ENCODE results near the gene ATP5ME. TPM values are rescaled to one million over a fixed set of nuclear protein-coding genes. Genes with fewer than 3 reads are reported as not detected.

Gene ATP5ME
- total RNA-seq, 6 experiments from 2014 or later = 78.2 to 225 (median 162) TPM

GRCh38 chr4:704198-704891, 30.3 kb upstream of the ATP5ME start:
- Histone ChIP-seq H3K27ac (no peak overlapping the region), H3K9me3 (no peaks in the 10 kb centered on the region), H3K27me3 (no peaks in the 10 kb centered on the region), H3K4me1 (peaks cover 0 to 5% (median 0%) of the 10 kb centered on the region in 4 donors), H3K4me3 (no peak overlapping the region), H3K36me3 (no peaks in the 10 kb centered on the region)
- DNase-seq (peak in 2 of 3 donors; percentile 50 to 63), ATAC-seq (no peak)
- intact Hi-C loops (cut with DNase I) = no loop called here
- no peak for TF ChIP-seq CTCF (IDR thresholded peaks at IDR 0.05)
- no peak for TF ChIP-seq POLR2A (IDR thresholded peaks at IDR 0.05)
- 98% methylated on average over 11 of the region's 46 CpGs for WGBS (ENCODE audit: insufficient coverage, low coverage, low lambda C conversion rate, missing lambda C conversion rate)

- DNase-seq (peak in 2 of 3 donors; percentile 46 to 50), ATAC-seq (no peak)
- TF ChIP-seq CTCF (IDR thresholded peaks at IDR 0.05) (no peak), POLR2A (IDR thresholded peaks at IDR 0.05) (no peak)
- no peak overlapping the region for H3K27ac ChIP-seq
- H3K4me3 ChIP-seq = no peak overlapping the region
- no peaks in the 10 kb centered on the region for H3K27me3 ChIP-seq
- H3K9me3 ChIP-seq = no peaks in the 10 kb centered on the region
- WGBS (ENCODE audit: insufficient coverage, low coverage, low lambda C conversion rate, missing lambda C conversion rate) = 100% methylated on average over 3 of the region's 10 CpGs
- H3K4me1 ChIP-seq = peaks cover 0 to 5% (median 0%) of the 10 kb centered on the region in 4 donors
- H3K36me3 ChIP-seq = no peaks in the 10 kb centered on the region
- intact Hi-C loops (cut with DNase I) = no loop called here
These were observed 29.5 kb upstream of the ATP5ME start for GRCh38 chr4:703336-704197.

- WGBS (ENCODE audit: insufficient coverage, low coverage, low lambda C conversion rate, missing lambda C conversion rate) = 65% methylated on average over 6 of the region's 7 CpGs
- Histone ChIP-seq H3K9me3 (no peaks in the 10 kb centered on the region), H3K36me3 (no peaks in the 10 kb centered on the region), H3K27me3 (no peaks in the 10 kb centered on the region), H3K4me3 (no peak overlapping the region), H3K27ac (no peak overlapping the region), H3K4me1 (peaks cover 0 to 5% (median 0%) of the 10 kb centered on the region in 4 donors)
- DNase-seq (peak in 1 of 3 donors; percentile 48), ATAC-seq (no peak)
- intact Hi-C loops (cut with DNase I) = no loop called here
- TF ChIP-seq POLR2A (IDR thresholded peaks at IDR 0.05) (no peak), CTCF (IDR thresholded peaks at IDR 0.05) (no peak)
These were observed 28.6 kb upstream of the ATP5ME start for GRCh38 chr4:702618-703048.

GRCh38 chr4:700587-701264, 26.6 kb upstream of the ATP5ME start:
- Histone ChIP-seq H3K4me3 (no peak overlapping the region), H3K9me3 (no peaks in the 10 kb centered on the region), H3K4me1 (no peaks in the 10 kb centered on the region), H3K27me3 (no peaks in the 10 kb centered on the region), H3K36me3 (no peaks in the 10 kb centered on the region), H3K27ac (no peak overlapping the region)
- intact Hi-C loops (cut with DNase I) = no loop called here
- no peak for TF ChIP-seq POLR2A (IDR thresholded peaks at IDR 0.05)
- no peak for TF ChIP-seq CTCF (IDR thresholded peaks at IDR 0.05)
- 84% methylated on average over 8 of the region's 16 CpGs for WGBS (ENCODE audit: insufficient coverage, low coverage, low lambda C conversion rate, missing lambda C conversion rate)
- ATAC-seq (no peak), DNase-seq (no peak)

Data from right lobe of liver (tissue), 6 donors.